Measurements from ENCODE around the gene GNPDA1.

GNPDA1 gene

GRCh38 chr5:141989720-141990119 is 23.1 kb downstream of the GNPDA1 start:
- DNase-seq: no peak

- DNase-seq: no peak
Observed at GRCh38 chr5:141986072-141986471, 26.8 kb downstream of the GNPDA1 start.

- DNase-seq: no peak
Observed at GRCh38 chr5:141982626-141983025, 30.2 kb downstream of the GNPDA1 start.

- no peak for DNase-seq
Observed at GRCh38 chr5:141978389-141978788, 34.4 kb downstream of the GNPDA1 start.

- no peak for DNase-seq
Observed at GRCh38 chr5:141976176-141976575, 36.7 kb downstream of the GNPDA1 start.

GRCh38 chr5:141973871-141974595 is 38.8 kb downstream of the GNPDA1 start:
- no peak for DNase-seq

- DNase-seq: peak; percentile 34
Observed at GRCh38 chr5:141969783-141970771, 42.8 kb downstream of the GNPDA1 start.

- peak; percentile 94 for DNase-seq
Observed at GRCh38 chr5:141968914-141969608, 43.8 kb downstream of the GNPDA1 start, which contains the start of gene RNF14. Gene RNF14 (plus strand): TSS chr5:141969105. CDS start chr5:141973589, 4,484 bp downstream.

- no peak for DNase-seq
Observed at GRCh38 chr5:141966963-141967333, 45.9 kb downstream of the GNPDA1 start.

- no peak for DNase-seq
Observed at GRCh38 chr5:141966275-141966962, 46.4 kb downstream of the GNPDA1 start.

- DNase-seq: no peak
Observed at GRCh38 chr5:141965071-141965470, 47.8 kb downstream of the GNPDA1 start.

GRCh38 chr5:141963701-141964100 is 49.1 kb downstream of the GNPDA1 start:
- no peak for DNase-seq

GRCh38 chr5:141961466-141961865 is 51.4 kb downstream of the GNPDA1 start:
- no peak for DNase-seq

GRCh38 chr5:141960449-141961323 is 52.1 kb downstream of the GNPDA1 start:
- DNase-seq: peak; percentile 93

- DNase-seq: no peak
Observed at GRCh38 chr5:141960018-141960417, 52.8 kb downstream of the GNPDA1 start.

GRCh38 chr5:141958546-141959172 is 54.2 kb downstream of the GNPDA1 start:
- DNase-seq: peak; percentile 11

- DNase-seq: peak; percentile 20
Observed at GRCh38 chr5:141958113-141958512, 54.7 kb downstream of the GNPDA1 start, which contains the start of gene PCDH12. Gene PCDH12 (minus strand): TSS chr5:141958202. CDS start chr5:141957851, 351 bp downstream.

GRCh38 chr5:141957367-141957996 is 55.3 kb downstream of the GNPDA1 start:
- DNase-seq: no peak

GRCh38 chr5:141954194-141954593 is 58.6 kb downstream of the GNPDA1 start:
- no peak for DNase-seq

- no peak for DNase-seq
Observed at GRCh38 chr5:141952020-141952419, 60.8 kb downstream of the GNPDA1 start.

Data from CD4-positive, alpha-beta T cell treated with Interleukin-17A for 1 hour (primary cell).